Measurements from ENCODE around the gene LTBP2.

Gene LTBP2

DNA sequence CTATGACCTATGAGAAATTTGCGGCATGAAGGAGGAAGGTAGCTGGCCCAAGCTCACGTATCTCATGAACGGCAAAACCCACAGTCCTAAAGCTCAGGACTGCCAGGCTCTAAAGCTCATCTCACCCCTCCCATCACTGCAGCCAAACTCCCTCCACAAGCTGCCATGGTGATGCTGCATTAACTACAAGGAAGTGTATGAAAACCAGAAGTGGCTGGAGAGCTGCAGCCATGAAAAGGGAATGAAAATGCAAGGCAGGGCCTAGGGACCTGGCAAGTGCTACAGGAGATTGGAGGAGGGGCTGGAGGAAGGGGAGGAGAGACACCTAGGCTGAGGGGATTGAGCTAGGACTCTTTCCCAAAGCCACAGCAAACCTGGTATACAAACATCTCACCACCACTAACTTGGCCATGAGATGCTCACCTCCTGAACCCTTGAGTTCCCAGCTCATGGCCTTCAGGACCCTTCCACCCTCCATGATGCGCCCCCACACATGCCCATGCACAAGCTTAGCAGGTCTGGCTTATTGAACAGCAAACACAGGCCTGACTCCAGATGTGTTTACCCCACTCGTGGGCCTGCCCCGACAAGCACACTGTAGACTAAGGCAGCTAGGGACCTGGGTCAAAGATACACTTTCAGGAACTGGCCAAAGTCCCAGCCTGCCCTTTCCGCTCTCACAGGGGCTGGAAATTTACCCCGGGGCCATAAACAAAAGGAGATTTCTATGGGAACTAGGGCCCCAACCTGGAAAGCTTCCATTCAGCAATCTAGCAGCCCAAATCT is 42.0 kb downstream of the LTBP2 start:
- no peak for DNase-seq

DNA sequence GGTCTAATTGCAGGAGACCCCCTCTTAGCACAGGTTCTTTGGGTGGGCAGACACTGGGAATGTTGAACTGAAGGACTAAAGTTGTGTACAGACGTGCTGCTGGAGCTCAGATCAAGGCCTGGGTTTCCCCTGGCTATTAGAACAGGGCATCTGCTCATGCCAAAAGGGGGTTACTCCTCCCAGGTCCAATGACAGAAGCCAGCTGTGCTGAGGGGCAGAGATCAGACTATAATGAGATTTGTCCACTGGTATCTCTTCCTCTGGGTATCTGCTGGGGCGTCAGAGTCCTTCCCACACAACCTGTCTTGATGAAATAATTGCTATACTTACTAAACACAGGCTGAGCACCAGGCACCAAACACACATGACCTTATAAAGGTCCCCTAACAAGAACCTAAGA is 42.6 kb downstream of the LTBP2 start:
- DNase-seq: no peak

DNA sequence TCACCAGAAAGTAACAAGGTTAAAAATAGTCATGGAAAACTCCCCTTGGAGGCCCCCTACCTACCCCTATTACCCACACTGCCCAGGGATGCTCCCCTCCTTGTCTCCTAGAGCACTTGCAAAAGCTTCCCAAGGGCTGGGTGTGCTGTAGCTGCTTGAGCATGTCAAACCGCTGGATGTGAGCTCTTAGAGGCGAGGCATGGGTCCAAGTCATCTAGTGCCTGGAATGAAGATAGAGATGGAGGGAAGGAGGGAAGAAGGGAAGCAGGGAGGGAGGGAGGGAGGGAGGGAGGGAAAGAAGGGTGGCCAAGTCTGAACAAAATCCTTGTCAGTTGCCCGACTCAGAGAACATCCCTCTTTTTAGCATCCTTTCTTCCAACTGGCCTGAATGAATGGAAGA is 43.1 kb downstream of the LTBP2 start:
- DNase-seq: no peak

DNA sequence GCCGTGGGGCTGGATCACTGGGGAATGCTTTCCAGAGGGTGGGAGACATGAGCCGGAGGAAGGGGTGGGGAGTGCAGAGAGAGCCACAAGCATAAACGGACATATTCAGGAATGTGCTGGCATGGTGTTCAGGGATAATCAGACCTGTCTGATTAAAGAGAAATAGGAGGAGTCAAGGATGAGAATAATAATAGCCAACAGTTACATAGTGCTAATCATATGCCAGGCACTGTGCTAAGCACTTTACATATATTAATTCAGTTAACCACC is 43.7 kb downstream of the LTBP2 start:
- DNase-seq: no peak

DNA sequence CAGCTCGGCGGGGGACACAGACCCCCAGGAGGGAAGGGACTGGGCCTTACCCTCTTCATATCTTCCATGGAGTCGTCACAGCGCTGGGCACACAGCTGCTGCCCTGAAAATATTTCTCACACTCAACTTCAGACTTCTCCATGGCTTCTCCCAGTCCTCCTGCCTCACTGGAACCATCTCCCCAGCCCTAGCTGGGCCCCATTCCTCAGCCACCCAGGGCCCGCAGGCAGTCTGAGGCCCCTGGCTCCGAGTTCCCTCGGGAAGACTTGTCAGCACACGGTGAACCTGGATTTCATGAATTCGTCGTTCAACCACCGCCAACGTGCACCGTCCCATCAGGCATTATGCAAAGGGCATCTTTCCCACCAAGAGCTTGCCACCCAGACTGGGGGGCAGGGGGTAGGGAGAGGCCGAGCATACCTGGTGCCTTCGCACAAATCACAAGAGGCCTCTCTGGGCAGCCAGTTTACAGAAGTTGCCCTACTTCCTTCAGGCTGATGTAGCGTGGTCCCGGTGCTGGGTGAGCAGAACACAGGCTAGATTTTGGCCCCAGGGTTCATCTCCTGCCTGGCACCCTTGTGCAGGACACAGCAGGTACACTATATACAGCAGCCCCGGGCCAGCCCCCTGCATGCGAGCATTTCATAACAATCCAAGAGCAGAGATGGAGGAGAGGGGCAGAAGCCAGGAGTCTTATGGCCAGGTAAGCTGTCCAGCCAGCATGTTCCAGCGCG is 44.2 kb downstream of the LTBP2 start:
- no peak for DNase-seq

DNA sequence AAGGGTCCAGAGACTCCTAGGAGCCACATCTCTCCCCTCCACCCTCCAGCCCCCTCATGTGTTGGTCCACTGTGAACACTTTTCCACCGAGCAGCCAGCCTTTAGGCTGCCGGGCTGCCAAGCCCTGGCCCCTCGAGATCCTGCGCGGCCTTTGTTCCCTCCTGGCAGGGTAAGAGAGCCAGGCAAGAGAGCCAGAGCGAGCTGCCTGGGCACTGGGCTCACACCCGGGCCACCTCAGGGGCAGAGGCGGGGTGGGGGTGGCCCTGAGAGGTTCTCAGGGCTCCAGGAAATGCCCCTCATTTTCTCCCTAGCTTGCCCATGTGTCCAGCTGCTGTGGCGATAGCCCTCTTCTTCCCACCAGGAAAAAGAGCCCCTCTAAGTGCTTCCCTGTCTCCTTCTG is 44.8 kb downstream of the LTBP2 start:
- no peak for DNase-seq

DNA sequence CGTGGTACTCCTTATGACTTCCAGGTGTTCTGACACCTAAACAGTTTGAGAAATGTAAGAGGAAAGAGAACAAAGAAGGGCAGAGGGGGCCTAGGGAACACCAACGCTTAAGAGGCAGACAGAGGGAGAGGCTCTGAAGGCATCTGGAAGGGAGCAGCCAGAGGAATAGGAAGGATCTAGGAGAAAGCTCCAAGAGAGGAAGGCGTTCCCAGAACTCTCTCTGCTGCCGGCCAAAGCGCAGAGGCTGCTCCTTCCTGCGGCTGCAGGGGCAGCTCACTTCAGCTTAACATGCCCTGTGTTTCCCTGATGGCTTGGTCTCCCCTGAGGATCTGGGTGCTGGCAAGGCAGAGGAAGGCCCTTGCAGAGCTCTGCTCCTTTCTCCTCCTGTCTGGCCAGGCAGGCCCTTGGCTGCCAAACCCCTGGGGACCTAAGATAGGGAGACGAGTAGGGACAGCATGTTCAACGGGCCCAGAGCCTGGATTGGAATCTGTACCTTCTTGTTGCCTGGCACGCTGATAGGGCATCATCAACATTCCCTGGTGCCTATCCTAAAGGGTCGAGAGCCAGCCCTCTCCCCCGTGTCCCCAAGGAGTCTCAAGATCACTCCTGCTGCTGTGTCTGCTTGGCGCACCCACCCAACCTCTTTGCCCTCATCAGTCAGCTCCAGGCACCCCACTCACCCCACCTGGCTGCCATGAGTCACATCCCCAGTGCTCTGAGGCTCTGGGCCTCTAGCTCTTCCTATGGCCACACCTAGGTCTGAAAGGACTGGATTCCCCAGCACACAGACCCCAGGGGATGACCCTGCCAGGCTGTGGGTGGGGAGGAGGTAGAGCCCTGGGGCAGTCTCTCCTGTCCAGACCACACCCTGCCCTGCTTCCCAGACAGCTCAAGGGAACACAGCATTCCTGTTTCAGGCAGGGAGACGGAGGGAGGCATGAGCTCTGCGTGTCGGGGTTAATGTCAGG is 45.6 kb downstream of the LTBP2 start:
- DNase-seq: no peak

DNA sequence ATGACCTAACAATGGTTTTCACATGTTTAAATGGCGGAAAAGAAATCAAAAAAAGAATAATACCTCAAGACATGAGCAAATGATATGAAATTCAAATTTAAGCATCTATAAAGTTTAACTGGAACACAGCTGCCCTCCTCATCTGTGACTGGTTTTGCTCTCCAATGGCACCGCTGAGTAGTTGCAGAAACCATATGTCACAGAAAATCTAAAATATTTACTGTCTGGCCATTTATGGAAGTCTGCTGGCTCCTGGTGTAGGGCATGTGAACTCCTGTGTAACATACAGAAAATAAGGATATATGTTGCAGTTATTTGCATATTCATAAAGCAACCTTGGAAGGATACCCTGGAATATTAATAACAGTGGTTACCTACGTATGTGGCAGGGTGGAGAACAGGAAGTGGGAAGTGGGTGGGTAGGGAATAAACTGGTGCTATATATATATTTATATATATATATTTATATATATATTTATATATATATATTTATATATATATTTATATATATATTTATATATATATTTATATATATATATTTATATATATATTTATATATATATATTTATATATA is 48.4 kb downstream of the LTBP2 start:
- DNase-seq: no peak

DNA sequence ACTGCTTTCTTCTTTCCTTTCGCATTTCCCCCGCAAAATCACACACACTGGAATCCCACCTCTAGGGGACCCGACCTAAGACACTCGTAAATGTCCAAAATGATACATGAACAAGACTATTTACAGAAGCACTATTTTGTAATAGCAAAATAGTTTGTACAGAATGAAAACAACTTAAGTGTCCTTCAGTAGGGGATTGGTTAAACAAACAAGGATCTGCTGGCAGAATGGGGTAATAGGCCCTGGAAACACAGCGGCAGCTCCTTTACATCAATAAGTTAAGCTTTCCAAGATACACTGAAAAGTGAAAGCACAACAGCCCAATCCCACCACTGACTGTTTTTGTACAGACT is 48.8 kb downstream of the LTBP2 start:
- no peak for DNase-seq

DNA sequence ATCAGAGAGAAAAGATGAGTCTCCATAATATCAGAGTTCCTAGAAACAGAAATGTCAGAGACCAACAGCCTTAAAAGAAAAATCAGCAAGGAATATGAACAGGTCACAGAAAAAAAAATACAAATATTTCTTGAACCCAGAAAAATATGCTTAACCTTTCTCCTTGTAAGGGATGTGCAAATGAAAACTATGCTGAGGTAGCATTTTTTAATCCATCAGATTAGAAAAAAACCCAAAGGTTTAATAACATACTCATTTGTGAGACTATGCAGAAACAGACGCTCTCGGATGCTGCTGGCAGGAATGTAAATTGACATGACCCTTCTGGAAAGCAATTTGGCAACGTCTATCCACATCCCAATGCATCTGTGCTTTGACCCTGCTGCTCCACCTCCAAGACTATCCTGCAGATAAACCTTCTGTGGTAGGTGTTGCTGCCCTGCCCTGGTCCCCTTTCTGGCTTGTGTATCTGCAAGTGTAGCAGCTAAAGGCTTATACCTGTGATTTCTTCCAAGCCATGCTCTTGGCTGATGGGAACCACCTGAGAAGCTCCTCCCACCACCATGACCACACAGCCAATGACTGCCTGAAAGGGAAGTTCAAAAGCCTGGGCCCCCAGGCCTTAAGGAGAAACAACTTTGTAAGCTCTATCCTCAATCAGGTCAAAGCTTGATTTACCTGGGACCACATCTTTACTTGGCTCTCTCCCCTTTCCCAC is 49.4 kb downstream of the LTBP2 start:
- DNase-seq: no peak

DNA sequence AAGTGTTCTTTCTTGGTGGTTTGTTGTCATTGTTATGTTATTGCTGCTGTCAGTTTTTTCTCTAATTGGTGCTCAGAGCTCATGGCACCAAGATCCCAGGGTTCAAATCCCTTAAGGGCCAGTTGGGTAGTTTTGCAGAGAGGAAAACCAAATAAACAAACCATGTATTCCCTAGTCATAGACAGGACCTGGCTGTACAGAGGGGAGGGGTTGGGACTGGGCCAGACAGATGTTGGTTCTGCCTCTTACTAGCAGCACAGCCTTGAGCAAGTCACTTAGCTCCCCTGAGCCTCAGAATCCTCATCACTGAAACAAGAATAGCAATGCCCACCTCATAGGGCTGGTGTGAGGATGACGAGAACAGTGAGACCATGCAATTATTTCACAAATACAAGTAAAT is 53.4 kb downstream of the LTBP2 start:
- no peak for DNase-seq

DNA sequence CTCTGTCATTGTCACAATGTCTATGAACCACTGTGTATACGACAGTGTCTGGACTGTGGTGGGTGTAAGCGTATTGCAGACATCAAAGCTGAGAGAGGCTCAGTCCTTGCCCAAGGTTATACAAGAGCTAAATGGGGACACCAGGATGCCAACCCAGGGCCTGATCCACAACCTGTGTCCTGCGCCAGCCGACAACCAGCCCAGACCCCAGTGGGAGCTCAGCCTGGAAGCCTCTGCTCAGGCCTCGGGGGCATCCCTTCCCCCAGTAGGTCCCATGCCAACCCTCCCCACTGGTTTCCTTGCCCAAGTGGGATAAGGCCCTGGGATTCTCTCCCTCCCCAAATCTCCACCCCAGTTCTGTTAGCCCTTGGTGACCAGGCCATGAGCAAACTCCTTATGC is 54.3 kb downstream of the LTBP2 start:
- DNase-seq: no peak

DNA sequence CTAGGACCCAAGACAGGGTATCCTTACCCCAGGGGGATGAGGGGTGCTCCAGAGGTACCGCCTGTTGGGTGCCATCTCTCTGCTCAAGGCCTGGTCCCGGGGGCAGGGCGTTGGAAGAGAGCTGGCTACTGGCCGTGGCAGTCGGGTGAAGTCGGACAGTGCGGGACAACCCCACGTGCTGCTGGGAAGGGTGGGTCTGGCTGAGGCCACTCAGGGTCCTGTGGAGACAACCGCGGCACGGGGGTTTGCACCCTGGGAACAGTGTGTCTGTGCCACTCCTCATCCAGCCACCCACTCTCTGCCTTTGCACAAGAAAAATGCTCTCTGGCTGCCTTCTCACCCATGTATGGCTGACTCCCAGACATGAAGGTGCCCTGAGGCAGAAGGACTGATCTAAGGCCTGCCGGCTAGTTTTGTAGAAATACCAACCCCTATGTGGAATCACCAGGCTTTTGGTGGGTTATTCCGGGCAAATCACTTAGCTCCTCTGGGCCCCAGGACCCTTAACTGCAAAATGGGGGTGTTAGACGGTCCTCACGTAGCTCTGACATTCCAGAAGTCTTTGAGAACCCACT is 56.5 kb downstream of the LTBP2 start:
- no peak for DNase-seq

DNA sequence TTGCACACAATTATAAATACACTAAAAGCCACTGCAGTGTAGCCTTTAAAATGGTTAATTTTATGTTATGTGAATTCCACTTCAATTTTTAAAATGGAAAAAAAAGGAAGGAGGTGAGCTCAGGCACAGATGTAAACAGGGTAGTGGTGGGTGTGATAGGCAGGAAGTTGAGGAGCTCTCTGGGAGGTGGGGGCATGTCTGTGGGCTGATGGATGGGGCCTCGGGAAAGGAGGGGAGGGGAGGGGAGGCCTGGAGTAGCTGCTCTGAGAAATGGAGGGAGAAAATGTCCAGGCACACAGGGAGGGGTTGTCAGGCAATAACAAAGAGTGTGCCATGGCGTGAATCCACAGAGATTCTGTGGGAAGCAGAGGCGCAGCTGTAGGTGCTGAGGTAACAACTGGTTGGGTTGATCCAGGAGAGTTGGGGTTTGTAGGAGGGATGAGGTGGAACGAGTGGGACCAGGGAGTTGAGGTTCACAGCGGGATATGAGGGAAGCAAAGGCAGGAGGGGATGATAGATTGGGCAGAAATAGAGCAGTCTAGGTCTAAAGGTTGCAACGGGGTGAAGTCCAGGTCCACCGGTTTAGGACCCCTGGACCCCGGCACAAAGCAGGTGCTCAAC is 57.2 kb downstream of the LTBP2 start:
- DNase-seq: no peak

DNA sequence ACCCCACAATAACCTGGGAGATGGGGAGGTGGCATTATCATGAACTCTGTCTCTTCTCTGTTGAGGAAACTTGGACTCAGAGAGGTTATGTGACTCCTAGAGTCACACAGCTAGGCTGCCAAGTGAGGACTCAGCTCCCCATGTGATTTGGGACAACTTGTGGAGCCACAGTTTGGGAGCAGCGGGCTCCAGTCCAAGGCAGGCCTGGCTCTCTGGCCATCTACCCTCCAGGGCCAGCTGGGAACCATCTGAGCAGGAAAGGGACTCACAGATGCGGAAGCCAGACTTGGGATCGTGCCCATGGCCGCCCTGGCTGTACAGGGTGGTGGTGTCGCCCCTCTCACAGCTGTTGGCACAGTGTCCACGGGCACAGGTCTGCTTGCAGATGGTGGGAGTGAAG is 59.4 kb downstream of the LTBP2 start:
- DNase-seq: no peak

DNA sequence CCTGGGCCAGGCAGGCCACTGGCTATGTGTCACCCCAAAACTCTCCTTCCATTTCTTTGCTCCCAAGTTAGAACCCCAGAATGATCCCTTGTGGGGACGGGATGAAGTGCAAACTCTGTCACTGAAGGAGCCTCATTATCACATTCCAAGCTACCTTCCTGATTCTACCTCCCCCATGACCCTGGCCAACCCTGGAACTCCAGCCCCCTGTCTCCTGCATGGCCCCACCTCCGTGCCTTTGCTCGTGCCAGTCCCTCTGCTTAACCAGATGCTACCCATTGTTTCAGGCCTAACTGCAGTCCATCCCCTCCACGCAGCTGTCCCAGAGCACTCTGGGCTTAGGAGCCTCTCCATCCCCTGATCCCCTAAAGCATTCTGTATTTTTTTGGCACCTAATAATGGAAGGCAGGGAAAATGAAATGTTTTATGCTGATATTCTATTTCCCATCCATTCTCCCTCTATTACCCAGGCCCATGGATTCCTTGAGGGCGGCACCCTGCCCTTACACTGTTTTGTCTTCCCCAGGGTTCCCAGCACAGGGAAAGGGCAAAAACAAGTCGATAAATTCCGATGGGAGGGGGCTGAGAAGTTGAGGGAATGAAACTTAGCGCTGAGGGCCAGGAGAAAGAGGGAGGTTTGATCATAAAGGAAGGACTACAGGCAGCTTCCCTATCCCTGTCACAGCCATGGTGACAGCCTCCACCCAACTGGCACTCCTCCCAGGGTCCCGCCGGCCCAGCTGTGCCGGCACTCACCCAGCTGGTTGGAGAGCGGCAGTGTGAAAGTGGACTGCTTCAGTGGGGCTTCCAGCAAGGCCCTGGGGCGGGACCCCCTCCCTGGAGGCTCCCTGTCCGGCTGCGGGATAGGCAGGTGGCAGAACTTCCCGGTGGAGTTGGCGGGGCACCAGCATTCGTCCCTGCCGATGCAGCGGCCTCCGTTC is 60.3 kb downstream of the LTBP2 start:
- no peak for DNase-seq

DNA sequence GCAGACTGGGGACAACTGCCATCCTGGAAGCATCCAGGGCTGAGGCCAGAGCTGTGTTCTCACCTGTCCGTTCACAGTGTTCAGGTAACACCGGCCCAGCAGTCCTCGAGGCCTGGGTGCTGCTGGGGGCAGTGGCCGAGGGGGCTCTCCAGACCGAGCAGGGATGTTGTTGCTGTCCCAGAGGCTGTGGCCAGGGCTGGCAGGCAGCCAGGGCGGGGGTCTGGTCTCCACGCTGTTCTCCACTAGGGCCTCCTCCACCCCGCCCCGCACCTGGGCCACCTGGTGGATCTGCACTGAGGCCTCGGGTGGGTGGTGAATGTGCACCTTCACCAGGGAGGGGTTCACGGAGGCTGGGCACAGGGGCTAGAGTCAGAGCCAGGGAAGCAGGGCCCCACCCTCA is 61.0 kb downstream of the LTBP2 start:
- no peak for DNase-seq

DNA sequence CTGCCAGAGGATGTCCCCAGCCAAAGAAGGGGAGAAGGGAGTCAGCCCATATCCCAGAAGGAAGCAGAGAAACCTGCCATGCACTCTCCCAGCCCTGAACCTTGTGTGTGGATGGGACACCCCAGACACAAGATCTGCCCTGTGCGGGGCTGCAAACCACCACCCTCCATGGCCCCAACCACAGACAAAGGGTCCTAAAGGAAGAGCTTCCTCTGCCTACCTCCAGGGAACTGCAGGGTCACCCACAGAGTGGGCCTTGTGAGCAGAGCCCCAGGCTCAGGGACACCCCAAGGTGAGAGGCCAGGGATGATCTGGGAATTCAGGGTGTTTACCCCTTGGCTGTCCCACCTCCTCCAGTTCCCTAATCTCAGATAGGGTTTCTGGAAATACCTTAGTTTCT is 62.0 kb downstream of the LTBP2 start:
- DNase-seq: no peak

DNA sequence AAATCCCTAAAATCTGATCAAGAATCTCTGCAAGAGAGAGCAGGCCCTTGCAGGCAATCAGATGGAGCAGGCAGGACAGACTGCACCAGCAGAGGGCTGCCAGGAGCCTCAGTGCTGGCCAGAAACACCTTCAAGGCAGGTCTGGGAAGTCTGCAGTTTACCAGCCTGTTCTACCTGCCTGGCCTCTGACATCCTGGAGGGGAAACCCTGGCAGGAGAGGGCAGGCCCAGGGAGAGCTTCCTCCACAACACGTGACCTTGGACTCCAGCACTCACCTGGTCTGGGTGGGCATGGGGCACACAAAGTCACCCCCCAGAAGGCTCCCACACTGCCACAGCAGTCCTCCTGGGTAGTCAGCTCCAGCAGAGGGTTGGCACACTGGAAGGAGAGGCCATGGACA is 62.4 kb downstream of the LTBP2 start:
- no peak for DNase-seq

DNA sequence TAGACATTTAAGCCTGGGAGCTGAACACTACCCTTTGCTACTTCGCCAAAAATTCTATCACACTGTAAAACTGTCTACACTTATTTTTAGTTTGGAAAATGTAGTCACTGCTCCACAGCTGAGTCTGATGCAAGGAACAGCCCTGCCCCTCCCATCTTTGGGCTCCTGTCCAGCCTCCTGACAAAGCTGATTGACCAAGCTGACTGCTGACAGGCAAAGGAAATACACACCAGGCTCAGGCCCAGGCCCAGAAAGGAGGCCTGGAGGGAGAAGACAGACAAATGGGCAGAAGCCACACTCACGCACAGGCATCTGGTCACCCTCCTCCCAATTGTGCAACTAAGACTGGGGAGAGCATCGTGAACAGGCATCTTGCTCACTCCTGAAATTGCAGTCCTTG is 63.2 kb downstream of the LTBP2 start:
- DNase-seq: no peak
